ENCODE results near the gene ADAT1. TPM values are rescaled to one million over a fixed set of nuclear protein-coding genes. Genes with fewer than 3 reads are reported as not detected.

The ADAT1 gene
- total and polyA plus RNA-seq, 2 of the 13 experiments (the other 11 are each of a cell fraction or from before 2014, with no cell fraction given): 18.4 to 40.8 TPM

GRCh38 chr16:75593825-75594820, 29.0 kb downstream of the ADAT1 start (continued):
- TF ChIP-seq HOMEZ (CRISPR knock-in tag; IDR thresholded peaks at IDR 0.05; ENCODE audit: low read depth) (no peak), ZNF619 (CRISPR knock-in tag; IDR thresholded peaks at IDR 0.05) (0 out of 2 replicates have a peak, but pooled peaks have one; percentile 39), RFXANK (CRISPR knock-in tag; IDR thresholded peaks at IDR 0.05) (no peak), CREB1 (IDR thresholded peaks at IDR 0.05) (no peak), CREB1 (CRISPR knock-in tag; IDR thresholded peaks at IDR 0.05) (no peak), MED1 (CRISPR knock-in tag; IDR thresholded peaks at IDR 0.05) (0 out of 2 replicates have a peak, but pooled peaks have one; percentile 28), PHF21A (CRISPR knock-in tag; IDR thresholded peaks at IDR 0.05) (peak; percentile 39; the same call in 1 of the 2 replicates), SAP130 (CRISPR knock-in tag; IDR thresholded peaks at IDR 0.05; ENCODE audit: low read depth) (peak; percentile 49; the same call in 1 of the 2 replicates), TOE1 (CRISPR knock-in tag; IDR thresholded peaks at IDR 0.05) (no peak), ZSCAN22 (CRISPR knock-in tag; IDR thresholded peaks at IDR 0.05) (no peak), EHMT2 (IDR thresholded peaks at IDR 0.05; ENCODE audit: borderline replicate concordance, low read depth, low read length) (no peak), EEA1 (CRISPR knock-in tag; IDR thresholded peaks at IDR 0.05; ENCODE audit: borderline replicate concordance) (no peak), FOXK1 (CRISPR knock-in tag; IDR thresholded peaks at IDR 0.05; ENCODE audit: borderline replicate concordance, low read depth) (peak; percentile 55; the same call in 1 of the 2 replicates), ZNF274 (CRISPR knock-in tag; IDR thresholded peaks at IDR 0.05) (no peak), AFF4 (CRISPR knock-in tag; IDR thresholded peaks at IDR 0.05) (no peak), ZNF850 (CRISPR knock-in tag; conservative IDR thresholded peaks at IDR 0.05) (no peak), FOXO4 (CRISPR knock-in tag; conservative IDR thresholded peaks at IDR 0.05) (no peak), ZNF576 (CRISPR knock-in tag; IDR thresholded peaks at IDR 0.05) (no peak), ZNF724P (CRISPR knock-in tag; IDR thresholded peaks at IDR 0.05; ENCODE audit: borderline replicate concordance) (0 out of 2 replicates have a peak, but pooled peaks have one; percentile 37), ZBTB26 (CRISPR knock-in tag; IDR thresholded peaks at IDR 0.05; ENCODE audit: borderline replicate concordance) (no peak), XRCC5 (optimal IDR thresholded peaks at IDR 0.05; ENCODE audit: low read length) (peak; percentile 26), FOSL2 (CRISPR knock-in tag; IDR thresholded peaks at IDR 0.05) (peak; percentile 91)
